GM12872 (cell line): ENCODE measurements around the gene RAB35.

ENCODE experiments used
- CTCF ChIP-seq: IDR thresholded peaks from 3 replicates; pipeline ENCODE4 v1.5.1; 2011; ENCODE audit warnings: low read depth, mild to moderate bottlenecking, low read length, moderate library complexity; ENCODE audit not compliant: insufficient read depth

RAB35 gene

GRCh38 chr12:120069278-120069677 is 47.3 kb downstream of the RAB35 start:
- TF ChIP-seq CTCF, result no peak

GRCh38 chr12:120067901-120068300 is 48.7 kb downstream of the RAB35 start:
- TF ChIP-seq CTCF, result no peak

GRCh38 chr12:120067084-120067869 is 49.3 kb downstream of the RAB35 start:
- TF ChIP-seq CTCF, result no peak

- TF ChIP-seq CTCF, result no peak
These were observed 50.2 kb downstream of the RAB35 start for GRCh38 chr12:120066341-120066740.

- no peak for TF ChIP-seq CTCF
These were observed 51.1 kb downstream of the RAB35 start for GRCh38 chr12:120065472-120065871.

- TF ChIP-seq CTCF, result no peak
These were observed 52.3 kb downstream of the RAB35 start for GRCh38 chr12:120064054-120064940.

GRCh38 chr12:120062976-120063579 is 53.5 kb downstream of the RAB35 start:
- no peak for TF ChIP-seq CTCF
